GM19023 (cell line): ENCODE measurements around the gene RNF146.
A peak's percentile ranks its signal among the peaks of the same experiment; 100 is the strongest.
"Not testable (repeated sequence)": the region's sequence is repeated elsewhere in the genome, so short reads cannot be mapped to it uniquely, and the experiment has no call there.

Source experiments
- ATAC-seq: cut with Tn5 transposase; IDR thresholded peaks from one replicate; pipeline ENCODE4 v1.9.1; 2021; ENCODE audit warnings: mild to moderate bottlenecking, moderate library complexity; ENCODE audit not compliant: unreplicated experiment

RNF146 gene, protein sequence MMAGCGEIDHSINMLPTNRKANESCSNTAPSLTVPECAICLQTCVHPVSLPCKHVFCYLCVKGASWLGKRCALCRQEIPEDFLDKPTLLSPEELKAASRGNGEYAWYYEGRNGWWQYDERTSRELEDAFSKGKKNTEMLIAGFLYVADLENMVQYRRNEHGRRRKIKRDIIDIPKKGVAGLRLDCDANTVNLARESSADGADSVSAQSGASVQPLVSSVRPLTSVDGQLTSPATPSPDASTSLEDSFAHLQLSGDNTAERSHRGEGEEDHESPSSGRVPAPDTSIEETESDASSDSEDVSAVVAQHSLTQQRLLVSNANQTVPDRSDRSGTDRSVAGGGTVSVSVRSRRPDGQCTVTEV

DNA sequence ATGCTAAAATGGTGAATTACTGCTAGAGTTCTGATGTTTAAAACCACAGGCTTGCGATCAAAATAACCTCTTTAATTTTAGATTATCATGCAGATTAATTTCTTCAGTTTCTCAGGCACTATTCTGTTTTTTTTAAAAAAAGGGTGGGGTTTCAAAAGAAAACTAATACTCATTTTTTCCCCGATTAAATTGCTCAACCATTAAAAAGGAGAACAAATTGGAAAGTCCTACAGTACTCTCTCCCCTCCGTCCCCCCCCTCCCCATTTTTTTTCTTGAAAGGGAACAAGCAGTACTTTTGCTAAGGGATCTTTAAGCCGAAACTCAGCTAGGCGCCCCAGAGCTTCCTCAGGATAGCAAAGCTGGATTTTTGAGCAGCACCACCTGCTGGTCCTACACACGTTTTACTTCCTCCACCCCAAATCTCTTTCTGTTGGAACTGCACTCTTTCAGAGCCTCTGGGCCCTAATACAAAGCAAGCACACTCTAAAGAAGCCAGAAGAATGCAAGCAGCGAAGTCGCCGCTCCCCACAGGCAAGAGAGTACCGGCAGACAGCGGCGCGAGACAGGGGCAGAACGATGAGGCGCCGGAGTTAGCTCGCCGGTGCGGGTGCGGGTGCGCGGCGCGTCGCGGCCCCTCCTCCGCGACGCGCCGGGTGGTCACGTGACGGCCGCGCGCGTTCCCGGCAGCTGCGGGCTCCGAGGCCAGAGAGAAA is at the start of gene RNF146:
TSS of gene RNF146 (plus strand) at position 687 of the 714 bp plus-strand sequence. CDS start 13,475 bp downstream, outside the sequence.
- ATAC-seq = peak; percentile 88

DNA sequence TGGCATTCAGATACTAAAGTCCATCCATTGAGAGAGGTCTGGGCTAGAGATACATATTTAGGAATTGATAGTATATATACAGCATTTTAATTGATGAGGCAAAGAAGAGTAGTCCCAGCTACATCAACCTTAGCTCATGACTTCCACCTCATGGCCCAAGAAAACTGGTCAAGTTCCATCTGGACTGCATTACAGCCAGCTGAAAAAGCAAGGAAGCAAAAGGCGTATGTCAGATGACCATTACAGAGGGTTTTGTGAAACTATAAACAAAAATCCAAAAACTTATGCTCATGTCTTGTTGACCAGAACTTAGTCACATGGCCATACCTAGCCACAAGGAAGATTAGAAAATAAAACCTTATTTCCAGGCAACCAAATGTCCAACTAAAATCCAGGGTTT is 46.8 kb upstream of the RNF146 start:
- no peak for ATAC-seq

GRCh38 chr6:127221201-127221600 is 45.5 kb upstream of the RNF146 start:
- no peak for ATAC-seq

- ATAC-seq = no peak
Measured at GRCh38 chr6:127222418-127222817, 44.2 kb upstream of the RNF146 start.

DNA sequence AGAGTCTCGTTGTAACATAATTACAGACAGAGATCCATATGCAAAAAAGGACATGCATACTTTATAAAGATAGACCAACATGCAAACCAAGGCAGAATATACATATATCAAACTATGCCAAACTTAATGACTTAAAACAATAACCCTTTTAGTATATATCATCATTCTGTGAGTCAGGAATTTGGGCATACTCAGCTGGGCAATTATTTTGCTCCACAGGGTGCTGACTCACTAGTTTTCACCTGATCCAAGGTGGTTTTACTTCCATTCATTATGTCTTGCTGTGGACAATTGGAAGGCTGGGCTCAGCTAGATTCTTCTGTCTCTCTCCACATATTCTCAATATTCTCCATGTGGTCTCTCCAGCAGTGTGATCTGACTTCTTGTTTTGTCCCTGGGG is 41.2 kb upstream of the RNF146 start:
- ATAC-seq = no peak

DNA sequence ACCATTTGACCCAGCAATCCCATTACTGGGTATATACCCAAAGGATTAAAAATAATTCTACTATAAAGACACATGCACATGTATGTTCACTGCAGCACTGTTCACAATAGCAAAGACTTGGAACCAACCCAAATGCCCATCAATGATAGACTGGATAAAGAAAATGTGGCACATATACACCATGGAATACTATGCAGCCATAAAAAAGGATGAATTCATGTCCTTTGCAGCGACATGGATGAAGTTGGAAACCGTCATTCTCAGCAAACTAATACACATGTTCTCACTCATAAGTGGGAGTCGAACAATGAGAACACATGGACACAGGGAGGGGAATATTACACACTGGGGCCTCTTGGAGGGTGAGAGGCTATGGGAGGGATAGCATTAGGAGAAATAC is 32.8 kb upstream of the RNF146 start:
- ATAC-seq = not testable (repeated sequence)

DNA sequence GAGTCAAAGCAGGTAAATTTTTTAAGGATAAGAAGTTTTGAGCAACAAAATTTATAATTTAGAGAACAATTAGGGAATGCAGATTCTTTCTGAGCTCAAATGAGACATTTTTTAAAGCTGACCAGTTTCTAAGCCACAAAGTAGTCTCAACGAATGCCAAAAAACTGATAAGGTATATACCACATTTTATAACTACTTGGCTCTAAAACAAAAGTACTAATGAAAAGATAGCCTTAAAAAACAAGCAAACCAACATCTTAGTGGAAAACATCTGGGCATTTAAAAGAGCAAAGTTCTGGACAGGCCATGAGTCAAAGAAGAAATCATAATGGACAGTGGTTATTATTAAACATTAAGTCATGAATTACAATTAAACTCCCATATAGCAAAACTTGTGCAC is 23.2 kb upstream of the RNF146 start:
- ATAC-seq = no peak

DNA sequence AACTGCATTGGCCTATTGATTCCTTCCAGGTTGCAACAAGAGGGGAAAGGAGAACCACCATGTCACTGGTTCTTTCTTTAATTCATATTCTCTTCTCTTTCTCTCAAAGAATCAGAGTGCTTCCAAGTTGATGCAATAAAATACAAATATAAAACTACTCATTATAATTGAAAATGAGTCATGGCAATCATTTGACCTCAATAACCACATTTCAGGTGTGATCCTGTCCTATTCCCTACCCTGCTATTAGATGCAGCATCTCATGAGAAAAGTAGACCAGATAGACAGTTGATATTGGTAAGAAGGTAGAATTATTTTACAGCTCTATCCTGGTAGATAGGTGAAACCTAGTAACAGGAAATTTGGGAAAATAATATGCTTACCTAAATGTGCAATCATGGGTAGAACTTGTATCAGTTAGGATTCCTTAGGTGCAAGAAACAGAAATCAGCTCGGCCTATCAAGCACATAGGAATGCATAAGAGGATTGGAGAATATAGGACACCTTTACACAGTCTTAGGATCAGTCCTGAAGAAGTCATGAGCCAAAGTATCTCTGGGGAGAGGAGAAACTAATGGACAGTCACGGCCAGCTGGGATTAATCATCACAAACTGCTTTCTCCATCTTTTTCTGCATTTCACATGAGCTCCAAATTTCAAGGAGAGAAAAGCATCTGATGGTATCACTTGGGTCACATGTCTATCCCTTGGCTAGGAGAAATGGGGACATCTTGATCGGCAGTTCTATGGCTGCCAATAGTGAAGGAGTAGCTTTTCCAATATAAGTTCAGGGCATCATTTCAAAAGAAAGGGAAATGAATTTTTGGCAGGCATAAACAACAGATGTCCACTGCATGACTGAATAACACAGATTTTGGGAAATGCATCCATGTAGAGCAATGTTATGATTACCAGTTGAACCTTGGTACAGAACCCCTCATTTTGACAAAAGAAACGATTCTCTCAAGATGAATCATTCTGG is 19.3 kb upstream of the RNF146 start:
- no peak for ATAC-seq

- ATAC-seq = no peak
Measured at GRCh38 chr6:127249621-127250020, 17.0 kb upstream of the RNF146 start.

GRCh38 chr6:127255286-127255685 is 11.4 kb upstream of the RNF146 start:
- ATAC-seq = no peak

DNA sequence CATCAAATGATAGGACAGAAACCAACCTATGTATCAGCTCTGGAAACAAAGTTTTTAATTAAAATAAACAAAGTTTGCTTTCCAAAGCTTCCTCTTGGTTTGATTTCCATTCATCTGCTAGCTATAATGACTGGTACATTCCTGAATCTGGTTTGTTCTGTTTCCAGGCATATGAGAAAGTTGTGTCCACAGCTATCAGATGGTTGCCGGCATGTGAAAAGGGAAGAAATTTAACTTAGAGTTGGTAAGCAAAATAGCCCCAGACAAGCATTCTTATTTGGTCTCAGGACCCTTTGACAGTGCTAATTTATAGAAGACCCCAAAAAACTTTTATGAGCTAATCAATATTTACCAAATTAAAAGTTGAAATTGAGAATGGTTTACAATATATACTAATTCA is 3.8 kb upstream of the RNF146 start:
- no peak for ATAC-seq

GRCh38 chr6:127263481-127263880 is 3.2 kb upstream of the RNF146 start:
- no peak for ATAC-seq

- ATAC-seq = peak; percentile 82
Measured at GRCh38 chr6:127266892-127267645, 405 bp downstream of the RNF146 start.

- ATAC-seq = peak; percentile 2
Measured at GRCh38 chr6:127267646-127268625, 1.3 kb downstream of the RNF146 start.

- no peak for ATAC-seq
Measured at GRCh38 chr6:127272576-127272975, 5.9 kb downstream of the RNF146 start.

DNA sequence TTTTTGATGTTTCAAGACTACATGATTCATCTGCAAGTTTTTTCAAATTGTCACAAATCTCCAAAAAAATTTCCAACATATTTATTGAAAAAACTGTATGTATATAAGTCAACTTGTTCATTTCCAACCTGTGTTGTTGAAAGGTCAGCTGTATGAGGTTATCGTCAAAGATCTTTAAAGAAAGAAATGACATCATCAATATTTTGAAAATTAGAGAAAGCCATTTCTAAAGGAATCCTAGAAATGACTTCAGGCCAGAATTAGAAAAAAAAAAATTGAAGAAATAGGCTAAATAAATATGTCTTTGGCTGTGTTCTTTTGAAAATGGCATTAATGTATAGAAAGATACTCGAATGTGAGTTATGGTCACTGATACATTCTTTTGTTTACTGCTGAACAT is 6.8 kb downstream of the RNF146 start:
- ATAC-seq = no peak

DNA sequence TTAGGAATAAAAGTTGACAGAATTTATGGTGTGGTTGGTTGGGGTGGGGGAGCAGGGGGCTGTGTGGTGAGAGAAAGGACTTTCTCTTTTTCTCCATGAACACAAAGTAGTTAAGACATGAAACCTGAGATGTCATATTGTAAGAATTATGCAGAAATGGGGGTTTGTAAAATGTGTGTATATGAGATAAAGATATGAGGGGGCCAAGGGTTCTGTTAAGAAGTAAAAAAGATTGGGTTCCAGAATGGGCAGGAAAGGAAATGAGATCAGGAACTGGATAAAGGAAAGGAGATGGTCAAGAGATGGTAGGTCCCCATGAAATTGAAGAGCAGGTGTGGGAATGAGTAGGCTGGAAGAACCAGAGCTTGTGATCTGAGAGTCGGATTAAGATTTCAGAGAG is 9.7 kb downstream of the RNF146 start:
- no peak for ATAC-seq

DNA sequence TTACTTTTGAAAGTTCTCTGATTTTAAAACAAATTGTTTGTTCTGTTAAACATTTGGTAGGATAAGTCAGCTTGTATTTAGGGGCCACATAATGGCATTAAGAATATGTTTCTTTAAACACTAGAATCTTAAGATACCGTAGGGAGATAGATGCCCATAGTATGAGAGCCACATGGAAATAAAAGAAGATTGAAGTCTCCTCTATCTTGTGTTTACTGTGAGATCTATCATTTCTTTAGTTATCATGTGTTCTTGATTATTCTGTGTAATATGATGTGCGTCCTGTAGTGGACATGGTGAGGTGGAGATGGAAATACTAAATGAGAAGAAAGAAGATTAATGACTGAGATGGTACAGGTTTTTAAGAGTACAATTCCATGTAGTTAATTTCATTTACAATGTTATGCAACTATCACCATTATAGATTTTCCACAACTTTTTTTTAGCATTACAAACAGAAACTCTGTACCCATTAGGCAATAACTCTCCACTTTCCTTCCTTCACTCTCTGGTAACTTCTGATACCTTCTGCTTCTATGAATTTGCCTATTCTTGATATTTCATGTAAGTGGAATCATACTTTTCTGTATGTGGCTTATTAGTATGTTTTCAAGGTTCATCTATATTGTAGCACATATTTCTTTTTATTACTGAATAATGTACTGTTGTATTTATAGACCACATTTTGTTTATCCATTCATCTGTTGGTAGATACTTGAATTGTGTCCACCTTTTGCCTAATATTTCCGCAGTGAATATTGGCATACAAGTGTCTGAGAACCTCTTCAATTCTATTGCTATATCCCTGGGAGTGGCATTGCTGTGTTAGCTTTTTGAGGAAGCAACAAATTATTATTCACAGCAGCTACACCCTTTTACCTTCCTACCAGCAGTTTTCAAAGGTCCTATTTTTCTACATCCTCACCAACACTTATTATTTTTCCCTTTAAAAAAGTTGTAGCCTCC is 11.5 kb downstream of the RNF146 start:
- no peak for ATAC-seq
